HPDE6-E6E7 (cell line): ENCODE data around the gene CHMP6.
"Not testable (repeated sequence)": the region's sequence is repeated elsewhere in the genome, so short reads cannot be mapped to it uniquely, and the experiment has no call there.

ENCODE experiments used
- DNase-seq: peaks from one replicate; pipeline ENCODE4 v3.0.0; 2011; ENCODE audit warnings: missing footprints; ENCODE audit errors: extremely low spot score

The CHMP6 gene

GRCh38 chr17:81011951-81012350 lies 20.3 kb downstream of the CHMP6 start:
- DNase-seq, result no peak

- no peak for DNase-seq
These were observed 21.2 kb downstream of the CHMP6 start for GRCh38 chr17:81012574-81013447.

- DNase-seq, result no peak
These were observed 22.0 kb downstream of the CHMP6 start for GRCh38 chr17:81013642-81014041.

GRCh38 chr17:81015136-81015535 lies 23.5 kb downstream of the CHMP6 start:
- DNase-seq, result no peak

- DNase-seq, result no peak
These were observed 24.9 kb downstream of the CHMP6 start for GRCh38 chr17:81016575-81016974.

- not testable (repeated sequence) for DNase-seq
These were observed 25.7 kb downstream of the CHMP6 start for GRCh38 chr17:81017330-81017729.

GRCh38 chr17:81018044-81018802 lies 26.6 kb downstream of the CHMP6 start:
- no peak for DNase-seq

- no peak for DNase-seq
These were observed 28.2 kb downstream of the CHMP6 start for GRCh38 chr17:81019563-81020442.

- DNase-seq, result no peak
These were observed 28.8 kb downstream of the CHMP6 start for GRCh38 chr17:81020443-81020766.

- DNase-seq, result no peak
These were observed 29.3 kb downstream of the CHMP6 start for GRCh38 chr17:81020767-81021497.

GRCh38 chr17:81021531-81022343 lies 30.1 kb downstream of the CHMP6 start:
- DNase-seq, result no peak

GRCh38 chr17:81022344-81022676 lies 30.7 kb downstream of the CHMP6 start:
- no peak for DNase-seq

GRCh38 chr17:81025065-81025740 lies 33.6 kb downstream of the CHMP6 start:
- no peak for DNase-seq

GRCh38 chr17:81025741-81026129 lies 34.1 kb downstream of the CHMP6 start:
- DNase-seq, result no peak

- DNase-seq, result no peak
These were observed 34.8 kb downstream of the CHMP6 start for GRCh38 chr17:81026266-81027036.

GRCh38 chr17:81027038-81027437 lies 35.4 kb downstream of the CHMP6 start:
- DNase-seq, result no peak

- DNase-seq, result no peak
These were observed 36.2 kb downstream of the CHMP6 start for GRCh38 chr17:81027591-81028505.

GRCh38 chr17:81028506-81028858 lies 36.8 kb downstream of the CHMP6 start:
- DNase-seq, result no peak
